HEK293 (cell line): Measurements from ENCODE around the gene PTPRF.

Experiments used
- CTCF ChIA-PET: fragments of 350-600 bp; formaldehyde crosslinking; extraction: SDS; loops from one replicate; lab custom pipeline; 2021; ENCODE audit warnings: antibody characterized with exemption; lab: Yijun Ruan, JAX
- POLR2A ChIA-PET: fragments of 300-600 bp; formaldehyde crosslinking; extraction: SDS; loops from one replicate; lab custom pipeline; 2020; ENCODE audit warnings: antibody characterized with exemption, inconsistent platforms; lab: Yijun Ruan, JAX
- H3K27ac ChIP-seq: fragments of 200-500 bp; sonication (Bioruptor generic); 2 replicates; pipeline ENCODE4 v1.5.1; 2014; ENCODE audit warnings: low read depth, low read length, control low read depth, inconsistent platforms; ENCODE audit errors: extremely low read depth
- H3K36me3 ChIP-seq, 2 experiments: fragments of 200-500 bp in 1 of 2; sonication (Bioruptor generic) in 1 of 2; 1 replicate in 1 of 2; 2 replicates in 1 of 2; pipeline ENCODE4 v1.5.1; 2014 to 2017; ENCODE audit warnings: inconsistent platforms in 2 of 2, low read length in 2 of 2; ENCODE audit not compliant: control insufficient read depth in 2 of 2, insufficient read depth in 1 of 2
- H3K4me1 ChIP-seq: fragments of 200-500 bp; sonication (Bioruptor generic); 2 replicates; pipeline ENCODE4 v1.5.1; 2014; ENCODE audit warnings: mild to moderate bottlenecking, low read length, inconsistent platforms; ENCODE audit not compliant: control insufficient read depth, insufficient read depth
- H3K4me3 ChIP-seq: 2 replicates; pipeline ENCODE4 v1.5.1; 2011; ENCODE audit warnings: low read depth, mild to moderate bottlenecking, control low read depth, low read length, moderate library complexity
- H3K9me3 ChIP-seq: fragments of 200-500 bp; sonication (Bioruptor generic); 2 replicates; pipeline ENCODE4 v1.5.1; 2014; ENCODE audit warnings: low read depth, low read length, inconsistent platforms; ENCODE audit not compliant: control insufficient read depth, insufficient read depth
- MZF1 ChIP-seq: fragments of 450-650 bp; formaldehyde crosslinking; IDR thresholded peaks from 2 replicates; pipeline ENCODE4 v1.5.1; 2017; ENCODE audit warnings: missing biosample characterization, missing genetic modification characterization, borderline replicate concordance
- PATZ1 ChIP-seq: fragments of 450-650 bp; formaldehyde crosslinking; IDR thresholded peaks from 2 replicates; pipeline ENCODE4 v1.5.1; 2016; ENCODE audit warnings: missing biosample characterization, missing genetic modification characterization
- ZNF10 ChIP-seq: fragments of 450-650 bp; formaldehyde crosslinking; IDR thresholded peaks from 2 replicates; pipeline ENCODE4 v1.5.1; 2017; ENCODE audit warnings: missing biosample characterization, missing genetic modification characterization
- ZNF132 ChIP-seq: fragments of 450-650 bp; formaldehyde crosslinking; IDR thresholded peaks from 2 replicates; pipeline ENCODE4 v1.5.1; 2017; ENCODE audit warnings: missing biosample characterization, missing genetic modification characterization, borderline replicate concordance
- ZNF266 ChIP-seq: fragments of 450-650 bp; formaldehyde crosslinking; IDR thresholded peaks from 2 replicates; pipeline ENCODE4 v1.5.1; 2016; ENCODE audit warnings: missing biosample characterization, missing genetic modification characterization, low read depth
- ZNF335 ChIP-seq: fragments of 450-650 bp; formaldehyde crosslinking; conservative IDR thresholded peaks from 2 replicates; pipeline ENCODE4 v1.5.1; 2016; ENCODE audit warnings: missing biosample characterization, missing genetic modification characterization
- ZNF366 ChIP-seq: fragments of 450-650 bp; formaldehyde crosslinking; conservative IDR thresholded peaks from 2 replicates; pipeline ENCODE4 v1.5.1; 2016; ENCODE audit warnings: missing biosample characterization, missing genetic modification characterization
- ZNF37A ChIP-seq: fragments of 450-650 bp; IDR thresholded peaks from 2 replicates; pipeline ENCODE4 v1.5.1; 2018; ENCODE audit warnings: missing biosample characterization, missing genetic modification characterization
- ZNF404 ChIP-seq: fragments of 450-650 bp; formaldehyde crosslinking; IDR thresholded peaks from 2 replicates; pipeline ENCODE4 v1.5.1; 2017; ENCODE audit warnings: missing biosample characterization, missing genetic modification characterization
- ZNF433 ChIP-seq: fragments of 450-650 bp; formaldehyde crosslinking; IDR thresholded peaks from 2 replicates; pipeline ENCODE4 v1.5.1; 2016; ENCODE audit warnings: missing biosample characterization, missing genetic modification characterization, low read depth
- ZNF449 ChIP-seq: fragments of 450-650 bp; formaldehyde crosslinking; IDR thresholded peaks from 2 replicates; pipeline ENCODE4 v1.5.1; 2017; ENCODE audit warnings: missing biosample characterization, mild to moderate bottlenecking, missing genetic modification characterization, moderate library complexity
- ZNF510 ChIP-seq: fragments of 450-650 bp; formaldehyde crosslinking; IDR thresholded peaks from 2 replicates; pipeline ENCODE4 v1.5.1; 2018; ENCODE audit warnings: mild to moderate bottlenecking, missing genetic modification characterization, missing biosample characterization; ENCODE audit not compliant: insufficient replicate concordance
- ZNF549 ChIP-seq: fragments of 450-650 bp; IDR thresholded peaks from 2 replicates; pipeline ENCODE4 v1.5.1; 2018; ENCODE audit warnings: missing biosample characterization, missing genetic modification characterization, mild to moderate bottlenecking, inconsistent platforms, moderate library complexity
- ZNF654 ChIP-seq: fragments of 450-650 bp; formaldehyde crosslinking; IDR thresholded peaks from 2 replicates; pipeline ENCODE4 v1.5.1; 2016; ENCODE audit warnings: low read depth, missing biosample characterization, missing genetic modification characterization
- ZNF670 ChIP-seq: fragments of 450-650 bp; formaldehyde crosslinking; IDR thresholded peaks from 2 replicates; pipeline ENCODE4 v1.5.1; 2016; ENCODE audit warnings: missing biosample characterization, missing genetic modification characterization, low read depth
- ZNF837 ChIP-seq: fragments of 450-650 bp; formaldehyde crosslinking; IDR thresholded peaks from 2 replicates; pipeline ENCODE4 v1.5.1; 2016; ENCODE audit warnings: missing biosample characterization, missing genetic modification characterization
- TF ChIP-seq, protein P1 (sequence below): fragments of 450-650 bp; formaldehyde crosslinking; IDR thresholded peaks from 2 replicates; pipeline ENCODE4 v1.5.1; 2016; ENCODE audit warnings: missing biosample characterization, missing genetic modification characterization
- TF ChIP-seq, protein P2 (sequence below): fragments of 450-650 bp; IDR thresholded peaks from 2 replicates; pipeline ENCODE4 v1.5.1; 2018; ENCODE audit warnings: missing biosample characterization, missing genetic modification characterization
- TF ChIP-seq, protein P3 (sequence below): fragments of 450-650 bp; formaldehyde crosslinking; IDR thresholded peaks from 2 replicates; pipeline ENCODE4 v1.5.1; 2016; ENCODE audit warnings: missing biosample characterization, missing genetic modification characterization, borderline replicate concordance
- TF ChIP-seq, protein P4 (sequence below): fragments of 450-650 bp; formaldehyde crosslinking; IDR thresholded peaks from 2 replicates; pipeline ENCODE4 v1.5.1; 2017; ENCODE audit warnings: missing biosample characterization, missing genetic modification characterization

The PTPRF gene

GRCh38 chr1:43634721-43635120 is 104.0 kb downstream of the PTPRF start:
- no peak for TF ChIP-seq ZNF132 (tag by site-specific recombination)
- TF ChIP-seq, protein P1, sequence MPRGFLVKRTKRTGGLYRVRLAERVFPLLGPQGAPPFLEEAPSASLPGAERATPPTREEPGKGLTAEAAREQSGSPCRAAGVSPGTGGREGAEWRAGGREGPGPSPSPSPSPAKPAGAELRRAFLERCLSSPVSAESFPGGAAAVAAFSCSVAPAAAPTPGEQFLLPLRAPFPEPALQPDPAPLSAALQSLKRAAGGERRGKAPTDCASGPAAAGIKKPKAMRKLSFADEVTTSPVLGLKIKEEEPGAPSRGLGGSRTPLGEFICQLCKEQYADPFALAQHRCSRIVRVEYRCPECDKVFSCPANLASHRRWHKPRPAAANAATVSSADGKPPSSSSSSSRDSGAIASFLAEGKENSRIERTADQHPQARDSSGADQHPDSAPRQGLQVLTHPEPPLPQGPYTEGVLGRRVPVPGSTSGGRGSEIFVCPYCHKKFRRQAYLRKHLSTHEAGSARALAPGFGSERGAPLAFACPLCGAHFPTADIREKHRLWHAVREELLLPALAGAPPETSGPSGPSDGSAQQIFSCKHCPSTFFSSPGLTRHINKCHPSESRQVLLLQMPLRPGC (tag by site-specific recombination), result no peak
- TF ChIP-seq ZNF654 (tag by site-specific recombination), result no peak
- TF ChIP-seq, protein P2, sequence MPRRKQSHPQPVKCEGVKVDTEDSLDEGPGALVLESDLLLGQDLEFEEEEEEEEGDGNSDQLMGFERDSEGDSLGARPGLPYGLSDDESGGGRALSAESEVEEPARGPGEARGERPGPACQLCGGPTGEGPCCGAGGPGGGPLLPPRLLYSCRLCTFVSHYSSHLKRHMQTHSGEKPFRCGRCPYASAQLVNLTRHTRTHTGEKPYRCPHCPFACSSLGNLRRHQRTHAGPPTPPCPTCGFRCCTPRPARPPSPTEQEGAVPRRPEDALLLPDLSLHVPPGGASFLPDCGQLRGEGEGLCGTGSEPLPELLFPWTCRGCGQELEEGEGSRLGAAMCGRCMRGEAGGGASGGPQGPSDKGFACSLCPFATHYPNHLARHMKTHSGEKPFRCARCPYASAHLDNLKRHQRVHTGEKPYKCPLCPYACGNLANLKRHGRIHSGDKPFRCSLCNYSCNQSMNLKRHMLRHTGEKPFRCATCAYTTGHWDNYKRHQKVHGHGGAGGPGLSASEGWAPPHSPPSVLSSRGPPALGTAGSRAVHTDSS (tag by site-specific recombination), result no peak
- TF ChIP-seq, protein P3, sequence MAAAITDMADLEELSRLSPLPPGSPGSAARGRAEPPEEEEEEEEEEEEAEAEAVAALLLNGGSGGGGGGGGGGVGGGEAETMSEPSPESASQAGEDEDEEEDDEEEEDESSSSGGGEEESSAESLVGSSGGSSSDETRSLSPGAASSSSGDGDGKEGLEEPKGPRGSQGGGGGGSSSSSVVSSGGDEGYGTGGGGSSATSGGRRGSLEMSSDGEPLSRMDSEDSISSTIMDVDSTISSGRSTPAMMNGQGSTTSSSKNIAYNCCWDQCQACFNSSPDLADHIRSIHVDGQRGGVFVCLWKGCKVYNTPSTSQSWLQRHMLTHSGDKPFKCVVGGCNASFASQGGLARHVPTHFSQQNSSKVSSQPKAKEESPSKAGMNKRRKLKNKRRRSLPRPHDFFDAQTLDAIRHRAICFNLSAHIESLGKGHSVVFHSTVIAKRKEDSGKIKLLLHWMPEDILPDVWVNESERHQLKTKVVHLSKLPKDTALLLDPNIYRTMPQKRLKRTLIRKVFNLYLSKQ (tag by site-specific recombination), result no peak
- no peak for TF ChIP-seq MZF1
- TF ChIP-seq ZNF335 (tag by site-specific recombination), result no peak
- TF ChIP-seq ZNF449 (tag by site-specific recombination), result no peak
- no peak for TF ChIP-seq ZNF837 (tag by site-specific recombination)
- no peak for TF ChIP-seq ZNF549 (tag by site-specific recombination)
- TF ChIP-seq, protein P4, sequence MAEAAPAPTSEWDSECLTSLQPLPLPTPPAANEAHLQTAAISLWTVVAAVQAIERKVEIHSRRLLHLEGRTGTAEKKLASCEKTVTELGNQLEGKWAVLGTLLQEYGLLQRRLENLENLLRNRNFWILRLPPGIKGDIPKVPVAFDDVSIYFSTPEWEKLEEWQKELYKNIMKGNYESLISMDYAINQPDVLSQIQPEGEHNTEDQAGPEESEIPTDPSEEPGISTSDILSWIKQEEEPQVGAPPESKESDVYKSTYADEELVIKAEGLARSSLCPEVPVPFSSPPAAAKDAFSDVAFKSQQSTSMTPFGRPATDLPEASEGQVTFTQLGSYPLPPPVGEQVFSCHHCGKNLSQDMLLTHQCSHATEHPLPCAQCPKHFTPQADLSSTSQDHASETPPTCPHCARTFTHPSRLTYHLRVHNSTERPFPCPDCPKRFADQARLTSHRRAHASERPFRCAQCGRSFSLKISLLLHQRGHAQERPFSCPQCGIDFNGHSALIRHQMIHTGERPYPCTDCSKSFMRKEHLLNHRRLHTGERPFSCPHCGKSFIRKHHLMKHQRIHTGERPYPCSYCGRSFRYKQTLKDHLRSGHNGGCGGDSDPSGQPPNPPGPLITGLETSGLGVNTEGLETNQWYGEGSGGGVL (tag by site-specific recombination), result no peak
- no peak for TF ChIP-seq ZNF433 (tag by site-specific recombination)
- TF ChIP-seq PATZ1 (tag by site-specific recombination), result no peak
- TF ChIP-seq ZNF510, result no peak
- TF ChIP-seq ZNF404, result no peak
- no peak for TF ChIP-seq ZNF266 (tag by site-specific recombination)
- TF ChIP-seq ZNF37A (tag by site-specific recombination), result no peak
- no peak for TF ChIP-seq ZNF366 (tag by site-specific recombination)
- TF ChIP-seq ZNF670 (tag by site-specific recombination), result no peak
- no peak for TF ChIP-seq ZNF10 (tag by site-specific recombination)
- POLR2A ChIA-PET, result interaction anchor here (4.6 kb wide), 1 partner anchor 16 kb away, joined by 27 read pairs; the partner anchor contains the start of gene KDM4A
- CTCF ChIA-PET, result interaction anchor here (0.7 kb wide), 1 partner anchor 21 kb away, joined by 4 read pairs; no protein-coding TSS in a partner anchor
- Histone ChIP-seq H3K9me3 (no peaks in the 10 kb centered on the region), H3K4me1 (no peaks in the 10 kb centered on the region), H3K36me3 (no peaks in the 10 kb centered on the region), H3K4me3 (no peak overlapping the region), H3K27ac (no peak overlapping the region)
